IMR-90 (cell line): ENCODE results near the gene DNAJC22. TPM values are rescaled to one million over a fixed set of nuclear protein-coding genes. Genes with fewer than 3 reads are reported as not detected.

Experiments used
- ATAC-seq: fragments of 200-7000 bp; cut with Tn5 transposase; 2 replicates; pipeline ENCODE4 v1.9.1; 2020; ENCODE audit warnings: low read depth, mild to moderate bottlenecking, moderate library complexity
- BruUV-seq: library from RNA; stranded (reverse); fragments of 400-500 nt; replicated peaks from 2 replicates; lab custom pipeline; 2021; lab: Mats Ljungman, UMichigan
- CTCF ChIA-PET: fragments of 300-600 bp; formaldehyde crosslinking; extraction: SDS; loops from one replicate; lab custom pipeline; 2021; ENCODE audit warnings: antibody characterized with exemption; lab: Yijun Ruan, JAX
- POLR2A ChIA-PET: fragments of 300-600 bp; sonication (Branson Sonifier 250); formaldehyde crosslinking; loops from one replicate; lab custom pipeline; 2022; ENCODE audit warnings: antibody characterized with exemption; ENCODE audit not compliant: unreplicated experiment; lab: Charles Lee
- DNase-seq: peaks from one replicate; pipeline ENCODE4 v3.0.0; 2013
- H2AFZ ChIP-seq: replicated peaks from 2 replicates; pipeline ENCODE3; 2013; ENCODE audit warnings: low read length, mild to moderate bottlenecking; ENCODE audit not compliant: poor library complexity
- H2AK5ac ChIP-seq: 2 replicates; pipeline ENCODE4 v1.6.1; 2013; ENCODE audit warnings: low read depth, low read length, inconsistent platforms
- H2AK9ac ChIP-seq: replicated peaks from 2 replicates; pipeline ENCODE3; 2013; ENCODE audit warnings: mild to moderate bottlenecking, low read depth, low read length, moderate library complexity; ENCODE audit not compliant: poor library complexity
- H2BK120ac ChIP-seq: 2 replicates; pipeline ENCODE4 v1.6.1; 2013; ENCODE audit warnings: low read depth, low read length, inconsistent platforms
- H2BK15ac ChIP-seq: 3 replicates; pipeline ENCODE4 v1.6.1; 2013; ENCODE audit warnings: low read depth, low read length, inconsistent platforms
- H2BK20ac ChIP-seq: 2 replicates; pipeline ENCODE4 v1.6.1; 2013; ENCODE audit warnings: low read depth, mild to moderate bottlenecking, inconsistent platforms, low read length, moderate library complexity
- H2BK5ac ChIP-seq: 2 replicates; pipeline ENCODE4 v1.6.1; 2013; ENCODE audit warnings: mild to moderate bottlenecking, low read depth, low read length, inconsistent platforms; ENCODE audit not compliant: poor library complexity, severe bottlenecking
- H3K14ac ChIP-seq: replicated peaks from 2 replicates; pipeline ENCODE4 v1.6.1; 2013; ENCODE audit warnings: low read depth, low read length, inconsistent platforms
- H3K18ac ChIP-seq: 2 replicates; pipeline ENCODE4 v1.6.1; 2013; ENCODE audit warnings: low read depth, low read length, control low read depth
- H3K23ac ChIP-seq: 2 replicates; pipeline ENCODE4 v1.6.1; 2013; ENCODE audit warnings: low read depth, low read length, inconsistent platforms
- H3K27ac ChIP-seq: 2 replicates; pipeline ENCODE4 v1.5.1; 2013; ENCODE audit warnings: mild to moderate bottlenecking, control low read depth, low read length; ENCODE audit not compliant: insufficient read depth
- H3K27me3 ChIP-seq: 2 replicates; pipeline ENCODE4 v1.6.1; 2013; ENCODE audit warnings: low read length; ENCODE audit not compliant: control insufficient read depth, insufficient read depth
- H3K36me3 ChIP-seq: 2 replicates; pipeline ENCODE4 v1.6.1; 2013; ENCODE audit warnings: low read length, mixed read lengths; ENCODE audit not compliant: control insufficient read depth, insufficient read depth
- H3K4ac ChIP-seq: 2 replicates; pipeline ENCODE4 v1.6.1; 2013; ENCODE audit warnings: low read depth, low read length, inconsistent platforms
- H3K4me1 ChIP-seq: 2 replicates; pipeline ENCODE4 v1.6.1; 2013; ENCODE audit warnings: low read length, mixed read lengths; ENCODE audit not compliant: control insufficient read depth, insufficient read depth
- H3K4me2 ChIP-seq: 2 replicates; pipeline ENCODE4 v1.6.1; 2013; ENCODE audit warnings: low read depth, mild to moderate bottlenecking, control low read depth, low read length, moderate library complexity
- H3K4me3 ChIP-seq: 2 replicates; pipeline ENCODE4 v1.5.1; 2013; ENCODE audit warnings: low read depth, mild to moderate bottlenecking, control low read depth, low read length, moderate library complexity; ENCODE audit not compliant: insufficient read depth
- H3K56ac ChIP-seq: 2 replicates; pipeline ENCODE4 v1.6.1; 2013; ENCODE audit warnings: low read length, inconsistent platforms; ENCODE audit not compliant: insufficient read depth; ENCODE audit errors: extremely low read depth
- H3K79me1 ChIP-seq, 2 experiments: 2 replicates each; pipeline ENCODE4 v1.6.1; 2013; ENCODE audit warnings: low read length in 2 of 2, inconsistent platforms in 1 of 2, low read depth in 1 of 2
- H3K9ac ChIP-seq: 2 replicates; pipeline ENCODE4 v1.6.1; 2013; ENCODE audit warnings: low read depth, low read length, control low read depth
- H3K9me1 ChIP-seq: 2 replicates; pipeline ENCODE4 v1.6.1; 2013; ENCODE audit warnings: low read length, inconsistent platforms; ENCODE audit not compliant: insufficient read depth
- H3K9me3 ChIP-seq: 2 replicates; pipeline ENCODE4 v1.6.1; 2013; ENCODE audit warnings: low read length; ENCODE audit not compliant: control insufficient read depth, insufficient read depth
- H4K20me1 ChIP-seq: 2 replicates; pipeline ENCODE4 v1.6.1; 2013; ENCODE audit warnings: low read length, inconsistent platforms; ENCODE audit not compliant: insufficient read depth
- H4K5ac ChIP-seq: 2 replicates; pipeline ENCODE4 v1.6.1; 2013; ENCODE audit warnings: mild to moderate bottlenecking, low read depth, low read length, control low read depth
- H4K8ac ChIP-seq, 2 experiments: 2 replicates each; pipeline ENCODE4 v1.6.1; 2013; ENCODE audit warnings: low read depth in 2 of 2, low read length in 2 of 2, control low read depth in 1 of 2, inconsistent platforms in 1 of 2
- H4K91ac ChIP-seq: 2 replicates; pipeline ENCODE4 v1.6.1; 2013; ENCODE audit warnings: low read depth, low read length, inconsistent platforms; ENCODE audit not compliant: insufficient read depth
- BHLHE40 ChIP-seq: fragments of 150-350 bp; IDR thresholded peaks from 2 replicates; pipeline ENCODE4 v1.6.1; 2016; ENCODE audit warnings: mild to moderate bottlenecking, low read depth, low read length
- ELK1 ChIP-seq: fragments of 150-350 bp; IDR thresholded peaks from 2 replicates; pipeline ENCODE4 v1.6.1; 2016; ENCODE audit warnings: low read depth, mild to moderate bottlenecking, low read length, moderate library complexity, borderline replicate concordance
- WGBS, 2 experiments: methylation state at CpG; one replicate each; pipeline versions ENCODE4 v1.1.5 to v1.1.7; 2013; ENCODE audit warnings: missing lambda C conversion rate in 2 of 2; ENCODE audit not compliant: insufficient read length in 1 of 2; ENCODE audit errors: extremely low coverage in 2 of 2; 5-methylcytosine and 5-hydroxymethylcytosine counted together
- dilution Hi-C: fragments of 300-500 bp; cut with HindIII; formaldehyde crosslinking; loops from one replicate; pipeline ENCODE4 v1.14.3; 2018; ENCODE audit warnings: low sequenced_read_pairs; ENCODE audit not compliant: unreplicated experiment
- in situ Hi-C: fragments of 300-500 bp; cut with MboI; formaldehyde crosslinking; loops from 3 replicates; pipeline ENCODE4 v1.14.3; 2019; ENCODE audit warnings: low sequenced_read_pairs, inconsistent platforms, mixed read lengths
- intact Hi-C: fragments of 100-400 bp; cut with micrococcal nuclease; formaldehyde crosslinking; loops from 2 replicates; pipeline ENCODE4 v1.10.0; 2022
- polyA plus RNA-seq, 3 experiments: library from polyadenylated mRNA; depleted of rRNA; stranded (reverse); fragments of >200 nt; gene quantifications; 2 replicates each; pipeline ENCODE4 v1.2.3, GENCODE V29; 2012; ENCODE audit warnings: low replicate concordance in 1 of 3
- total RNA-seq: library from RNA; depleted of rRNA; stranded (reverse); fragments of >200 nt; gene quantifications from 2 replicates; pipeline ENCODE4 v1.2.3, GENCODE V29; 2012

Gene DNAJC22
- total and polyA plus RNA-seq, 2 of the 4 experiments (the other 2 are of a cell fraction) = 8.1 to 8.2 TPM

GRCh38 chr12:49339464-49339861 is 7.2 kb upstream of the DNAJC22 start:
- Histone ChIP-seq H2AFZ (no peak overlapping the region), H3K9me1 (peaks cover 5% of the 10 kb centered on the region; the same call in 1 of the 2 replicates), H3K56ac (no peak overlapping the region), H3K27me3 (peaks cover 89% of the 10 kb centered on the region), H3K4me2 (no peak overlapping the region), H4K8ac (no peak overlapping the region), H3K4me1 (peaks cover 5% of the 10 kb centered on the region; the same call in 1 of the 2 replicates), H2AK9ac (no peak overlapping the region), H2AK5ac (no peak overlapping the region), H4K91ac (no peak overlapping the region), H3K79me1 (no peaks in the 10 kb centered on the region), H3K4me3 (no peak overlapping the region), H3K9ac (no peak overlapping the region), H3K23ac (no peak overlapping the region), H2BK120ac (no peak overlapping the region), H4K20me1 (0 out of 2 replicates have a peak, but pooled peaks cover 5% of the 10 kb centered on the region), H3K18ac (no peak overlapping the region), H2BK5ac (no peak overlapping the region), H2BK20ac (no peak overlapping the region), H3K14ac (no peak overlapping the region), H3K27ac (no peak overlapping the region), H4K5ac (no peak overlapping the region), H3K36me3 (no peaks in the 10 kb centered on the region), H3K4ac (no peak overlapping the region), H3K9me3 (no peaks in the 10 kb centered on the region), H2BK15ac (no peak overlapping the region)
- 40% methylated on average over 3 of the region's 5 CpGs; no CpG with 5 or more reads in 1 of the 2 experiments for WGBS, 2 experiments
- dilution Hi-C loops = no loop called here
- no TSS peak for BruUV-seq
- intact Hi-C loops = no loop called here
- ATAC-seq (no peak), DNase-seq (no peak)
- TF ChIP-seq BHLHE40 (no peak), ELK1 (no peak)
- in situ Hi-C loops = no loop called here
- POLR2A ChIA-PET = no interaction called here
- CTCF ChIA-PET = interaction anchor here (0.6 to 0.9 kb wide), 2 partner anchors 8 to 21 kb away, joined by 5 to 10 read pairs; partner anchors contain the start of gene DNAJC22
